Karpas-422 (cell line): ENCODE measurements around the gene OR5K4. TPM values are rescaled to one million over a fixed set of nuclear protein-coding genes. Genes with fewer than 3 reads are reported as not detected.

ENCODE experiments used
- DNase-seq: peaks from one replicate; pipeline ENCODE4 v3.0.0-alpha.2; 2015
- H2AFZ ChIP-seq: fragments of 200-600 bp; sonication (generic); 2 replicates; pipeline ENCODE4 v1.6.1; 2014; ENCODE audit warnings: antibody characterized with exemption, low read length, mixed read lengths
- H3K27ac ChIP-seq: fragments of 200-600 bp; sonication (generic); 2 replicates; pipeline ENCODE4 v1.5.1; 2014; ENCODE audit warnings: mild to moderate bottlenecking, low read length, moderate library complexity
- H3K27me3 ChIP-seq: fragments of 200-600 bp; sonication (generic); 2 replicates; pipeline ENCODE4 v1.6.1; 2014; ENCODE audit warnings: low read length, mixed read lengths
- H3K36me3 ChIP-seq: fragments of 200-600 bp; sonication (generic); 2 replicates; pipeline ENCODE4 v1.6.1; 2014; ENCODE audit warnings: low read length, mixed read lengths; ENCODE audit not compliant: insufficient read depth
- H3K4me1 ChIP-seq: fragments of 200-600 bp; sonication (generic); 2 replicates; pipeline ENCODE4 v1.6.1; 2014; ENCODE audit warnings: mild to moderate bottlenecking, low read length, mixed read lengths
- H3K4me2 ChIP-seq: fragments of 200-600 bp; sonication (generic); 2 replicates; pipeline ENCODE4 v1.6.1; 2014; ENCODE audit warnings: low read length, low read depth, mild to moderate bottlenecking; ENCODE audit not compliant: poor library complexity, severe bottlenecking
- H3K4me3 ChIP-seq: fragments of 200-600 bp; sonication (generic); 2 replicates; pipeline ENCODE4 v1.5.1; 2014; ENCODE audit warnings: mild to moderate bottlenecking, antibody characterized with exemption, low read length, mixed read lengths
- H3K79me2 ChIP-seq: fragments of 200-600 bp; sonication (generic); 2 replicates; pipeline ENCODE4 v1.6.1; 2014; ENCODE audit warnings: mild to moderate bottlenecking, low read length, mixed read lengths
- H3K9ac ChIP-seq: fragments of 200-600 bp; sonication (generic); 2 replicates; pipeline ENCODE4 v1.6.0; 2014; ENCODE audit warnings: low read length
- H3K9me2 ChIP-seq: fragments of 200-600 bp; sonication (generic), shearing (Covaris generic); replicated peaks from 2 replicates; pipeline ENCODE4 v1.6.0; 2014; ENCODE audit warnings: mild to moderate bottlenecking, low read length, moderate library complexity; ENCODE audit not compliant: insufficient read depth
- H3K9me3 ChIP-seq: fragments of 300-700, 200-600 bp; sonication (generic); 2 replicates; pipeline ENCODE4 v1.6.1; 2014; ENCODE audit warnings: low read length, mixed read lengths
- H4K20me1 ChIP-seq: fragments of 200-600 bp; sonication (generic); 2 replicates; pipeline ENCODE4 v1.6.1; 2014; ENCODE audit warnings: mild to moderate bottlenecking, antibody characterized with exemption, low read length, low read depth; ENCODE audit not compliant: insufficient read depth
- total RNA-seq: library from RNA; depleted of rRNA; stranded (reverse); fragments of >200 nt; shearing (Covaris generic); gene quantifications from 2 replicates; pipeline ENCODE4 v1.2.3, GENCODE V29; 2014; ENCODE audit warnings: low replicate concordance; rRNA removed

Gene OR5K4
- not detected in 2 replicates for total RNA-seq

- H3K27ac ChIP-seq = no peak within 1 kb of the TSS
- H2AFZ ChIP-seq = no peak within 1 kb of the TSS
- no peak within 1 kb of the TSS for H3K9ac ChIP-seq
- no peaks in the 10 kb centered on the region for H4K20me1 ChIP-seq
- no peaks in the 10 kb centered on the region for H3K79me2 ChIP-seq
- no peaks in the 10 kb centered on the region for H3K9me2 ChIP-seq
- DNase-seq = no peak
- no peak within 1 kb of the TSS for H3K4me2 ChIP-seq
- no peak within 1 kb of the TSS for H3K4me3 ChIP-seq
- H3K36me3 ChIP-seq = no peaks in the 10 kb centered on the region
- H3K4me1 ChIP-seq = no peaks in the 10 kb centered on the region
- H3K9me3 ChIP-seq = no peaks in the 10 kb centered on the region; the same call in 1 of the 2 replicates
- H3K27me3 ChIP-seq = no peaks in the 10 kb centered on the region
These were observed at the start of gene OR5K4 for GRCh38 chr3:98353554-98353953. TSS of gene OR5K4 (plus strand) at chr3:98353854. CDS start at chr3:98353854, 0 bp downstream.

- Histone ChIP-seq H3K4me3 (no peak overlapping the region), H3K4me1 (peaks cover 10% of the 10 kb centered on the region), H3K4me2 (no peak overlapping the region), H2AFZ (no peak overlapping the region), H3K27me3 (no peaks in the 10 kb centered on the region), H3K9me3 (no peaks in the 10 kb centered on the region), H3K9ac (no peak overlapping the region), H3K36me3 (no peaks in the 10 kb centered on the region), H3K9me2 (no peaks in the 10 kb centered on the region), H3K79me2 (no peaks in the 10 kb centered on the region), H3K27ac (no peak overlapping the region), H4K20me1 (no peaks in the 10 kb centered on the region)
- DNase-seq = no peak
These were observed 31.6 kb upstream of the OR5K4 start for GRCh38 chr3:98322101-98322500.

GRCh38 chr3:98322686-98323085, 31.0 kb upstream of the OR5K4 start:
- Histone ChIP-seq H3K4me2 (no peak overlapping the region), H3K79me2 (no peaks in the 10 kb centered on the region), H3K27me3 (no peaks in the 10 kb centered on the region), H4K20me1 (no peaks in the 10 kb centered on the region), H3K27ac (no peak overlapping the region), H3K4me3 (no peak overlapping the region), H3K4me1 (peaks cover 10% of the 10 kb centered on the region), H3K9me3 (no peaks in the 10 kb centered on the region), H2AFZ (no peak overlapping the region), H3K9ac (no peak overlapping the region), H3K9me2 (no peaks in the 10 kb centered on the region), H3K36me3 (no peaks in the 10 kb centered on the region)
- DNase-seq = no peak

- Histone ChIP-seq H3K27me3 (no peaks in the 10 kb centered on the region), H3K4me3 (no peak overlapping the region), H3K9ac (no peak overlapping the region), H3K79me2 (no peaks in the 10 kb centered on the region), H3K27ac (no peak overlapping the region), H3K4me2 (no peak overlapping the region), H2AFZ (no peak overlapping the region), H3K9me2 (no peaks in the 10 kb centered on the region), H3K4me1 (peaks cover 10% of the 10 kb centered on the region), H3K9me3 (no peaks in the 10 kb centered on the region), H4K20me1 (no peaks in the 10 kb centered on the region), H3K36me3 (no peaks in the 10 kb centered on the region)
- DNase-seq = peak; percentile 72
These were observed 30.2 kb upstream of the OR5K4 start for GRCh38 chr3:98323425-98323824.

GRCh38 chr3:98325055-98325454, 28.6 kb upstream of the OR5K4 start:
- Histone ChIP-seq H4K20me1 (no peaks in the 10 kb centered on the region), H3K9me2 (no peaks in the 10 kb centered on the region), H3K9ac (no peak overlapping the region), H3K9me3 (no peaks in the 10 kb centered on the region), H3K4me3 (no peak overlapping the region), H3K27me3 (no peaks in the 10 kb centered on the region), H3K4me1 (peaks cover 10% of the 10 kb centered on the region), H3K79me2 (no peaks in the 10 kb centered on the region), H3K36me3 (no peaks in the 10 kb centered on the region), H3K4me2 (no peak overlapping the region), H2AFZ (no peak overlapping the region), H3K27ac (no peak overlapping the region)
- no peak for DNase-seq

- H3K79me2 ChIP-seq = no peaks in the 10 kb centered on the region
- no peak overlapping the region for H3K4me2 ChIP-seq
- H3K9me2 ChIP-seq = no peaks in the 10 kb centered on the region
- no peak for DNase-seq
- no peaks in the 10 kb centered on the region for H3K27me3 ChIP-seq
- H3K27ac ChIP-seq = no peak overlapping the region
- H3K36me3 ChIP-seq = no peaks in the 10 kb centered on the region
- H4K20me1 ChIP-seq = no peaks in the 10 kb centered on the region
- no peak overlapping the region for H3K4me3 ChIP-seq
- H3K4me1 ChIP-seq = peaks cover 10% of the 10 kb centered on the region
- no peak overlapping the region for H2AFZ ChIP-seq
- H3K9me3 ChIP-seq = no peaks in the 10 kb centered on the region
- H3K9ac ChIP-seq = no peak overlapping the region
These were observed 27.4 kb upstream of the OR5K4 start for GRCh38 chr3:98326105-98326893.

GRCh38 chr3:98326945-98327344, 26.7 kb upstream of the OR5K4 start:
- no peaks in the 10 kb centered on the region for H3K79me2 ChIP-seq
- no peaks in the 10 kb centered on the region for H3K9me2 ChIP-seq
- H3K9me3 ChIP-seq = no peaks in the 10 kb centered on the region
- H3K36me3 ChIP-seq = no peaks in the 10 kb centered on the region
- no peak overlapping the region for H2AFZ ChIP-seq
- H3K4me2 ChIP-seq = no peak overlapping the region
- peaks cover 10% of the 10 kb centered on the region for H3K4me1 ChIP-seq
- no peak overlapping the region for H3K27ac ChIP-seq
- H3K9ac ChIP-seq = no peak overlapping the region
- H3K27me3 ChIP-seq = no peaks in the 10 kb centered on the region
- no peaks in the 10 kb centered on the region for H4K20me1 ChIP-seq
- DNase-seq = no peak
- H3K4me3 ChIP-seq = no peak overlapping the region

- H3K27me3 ChIP-seq = no peaks in the 10 kb centered on the region
- H3K4me2 ChIP-seq = no peak overlapping the region
These were observed 24.7 kb upstream of the OR5K4 start for GRCh38 chr3:98328933-98329332.

More at GRCh38 chr3:98328933-98329332, 24.7 kb upstream of the OR5K4 start:
- H3K4me1 ChIP-seq = peaks cover 1% of the 10 kb centered on the region; the same call in 1 of the 2 replicates
- H3K36me3 ChIP-seq = no peaks in the 10 kb centered on the region
- no peak overlapping the region for H3K9ac ChIP-seq
- H2AFZ ChIP-seq = no peak overlapping the region
- no peaks in the 10 kb centered on the region for H4K20me1 ChIP-seq
- H3K9me3 ChIP-seq = no peaks in the 10 kb centered on the region
- no peak overlapping the region for H3K27ac ChIP-seq
- no peak for DNase-seq
- no peaks in the 10 kb centered on the region for H3K9me2 ChIP-seq
- H3K79me2 ChIP-seq = no peaks in the 10 kb centered on the region
- H3K4me3 ChIP-seq = no peak overlapping the region
